Coronary artery (tissue), 2 donors: ENCODE results near the gene CUL9.

Experiments used
- DNase-seq: peaks from one replicate; pipeline ENCODE4 v3.0.0-alpha.2; 2017; ENCODE audit warnings: low spot score
- H3K27ac ChIP-seq, 2 donors: fragments of 200-600 bp; sonication (generic); one replicate each; pipeline ENCODE4 v1.5.1; 2016 to 2019
- H3K4me3 ChIP-seq: fragments of 200-600 bp; sonication (generic); 2 replicates; pipeline ENCODE4 v1.5.1; 2016; ENCODE audit warnings: mild to moderate bottlenecking, moderate library complexity
- CTCF ChIP-seq: fragments of 200-600 bp; sonication (generic); IDR thresholded peaks from one replicate; pipeline ENCODE4 v1.5.1; 2019; ENCODE audit warnings: antibody characterized with exemption

CUL9 gene

GRCh38 chr6:43211955-43212354, 30.0 kb downstream of the CUL9 start:
- Histone ChIP-seq H3K4me3 (no peak overlapping the region), H3K27ac (no peak overlapping the region)
- no peak for TF ChIP-seq CTCF
- no peak for DNase-seq

- DNase-seq, result no peak
- no peak overlapping the region for H3K27ac ChIP-seq
- no peak for TF ChIP-seq CTCF
- H3K4me3 ChIP-seq, result no peak overlapping the region
Measured at GRCh38 chr6:43213431-43213830, 31.4 kb downstream of the CUL9 start.

- TF ChIP-seq CTCF, result no peak
- Histone ChIP-seq H3K4me3 (no peak overlapping the region), H3K27ac (no peak overlapping the region)
- DNase-seq, result no peak
Measured at GRCh38 chr6:43215066-43215465, 33.1 kb downstream of the CUL9 start.

- no peak for DNase-seq
- Histone ChIP-seq H3K4me3 (no peak overlapping the region), H3K27ac (no peak overlapping the region)
- TF ChIP-seq CTCF, result no peak
Measured at GRCh38 chr6:43216200-43216599, 34.2 kb downstream of the CUL9 start.

GRCh38 chr6:43217351-43217750, 35.4 kb downstream of the CUL9 start:
- no peak for TF ChIP-seq CTCF

GRCh38 chr6:43219119-43219518, 37.1 kb downstream of the CUL9 start:
- Histone ChIP-seq H3K27ac (no peak overlapping the region), H3K4me3 (no peak overlapping the region)
- peak; percentile 64 for DNase-seq
- TF ChIP-seq CTCF, result no peak

More at GRCh38 chr6:43217351-43217750, 35.4 kb downstream of the CUL9 start:
- peak; percentile 17 for DNase-seq
- H3K4me3 ChIP-seq, result no peak overlapping the region
- H3K27ac ChIP-seq, result no peak overlapping the region

- DNase-seq, result peak; percentile 55
- H3K27ac ChIP-seq, result no peak overlapping the region
- no peak for TF ChIP-seq CTCF
- no peak overlapping the region for H3K4me3 ChIP-seq
Measured at GRCh38 chr6:43219814-43220213, 37.8 kb downstream of the CUL9 start.
